A673 (cell line): ENCODE measurements around the gene TNRC6A.

ENCODE experiments used
- CTCF ChIP-seq: fragments of 300-800, 200-600 bp; sonication (generic); conservative IDR thresholded peaks from 2 replicates; pipeline ENCODE4 v1.5.1; 2017; ENCODE audit warnings: low read depth, mild to moderate bottlenecking, antibody characterized with exemption, low read length, moderate library complexity, mixed read lengths
- EZH2 ChIP-seq: fragments of 200-600 bp; sonication (generic); IDR thresholded peaks from 2 replicates; pipeline ENCODE4 v1.6.1; 2017; ENCODE audit warnings: borderline replicate concordance, low read depth, mild to moderate bottlenecking, mixed read lengths, antibody characterized with exemption, low read length; ENCODE audit not compliant: poor library complexity, severe bottlenecking

- TF ChIP-seq CTCF (no peak), EZH2 (no peak)
Measured at GRCh38 chr16:24745391-24745790, 15.9 kb downstream of the TNRC6A start.
